ENCODE results near the gene ARL15.

GRCh38 chr5:53983568-53984460 lies 326.6 kb downstream of the ARL15 start:
- TF ChIP-seq GATA2 (IDR thresholded peaks at IDR 0.05; ENCODE audit: low read depth, low read length) (no peak), GATA3 (IDR thresholded peaks at IDR 0.05; ENCODE audit: low read depth, low read length) (no peak)

Data from SH-SY5Y (cell line).